Astrocyte (in vitro differentiated cells and primary cell): Measurements from ENCODE around the gene SCIN.

Experiments
- CTCF ChIP-seq: IDR thresholded peaks from 2 replicates; pipeline ENCODE4 v1.5.1; 2011; ENCODE audit warnings: low read depth, mild to moderate bottlenecking, inconsistent platforms, low read length, moderate library complexity; ENCODE audit not compliant: insufficient read depth
- EZH2 ChIP-seq: IDR thresholded peaks from 2 replicates; pipeline ENCODE4 v1.6.1; 2012; ENCODE audit warnings: mild to moderate bottlenecking, low read length, inconsistent platforms; ENCODE audit not compliant: insufficient read depth

DNA sequence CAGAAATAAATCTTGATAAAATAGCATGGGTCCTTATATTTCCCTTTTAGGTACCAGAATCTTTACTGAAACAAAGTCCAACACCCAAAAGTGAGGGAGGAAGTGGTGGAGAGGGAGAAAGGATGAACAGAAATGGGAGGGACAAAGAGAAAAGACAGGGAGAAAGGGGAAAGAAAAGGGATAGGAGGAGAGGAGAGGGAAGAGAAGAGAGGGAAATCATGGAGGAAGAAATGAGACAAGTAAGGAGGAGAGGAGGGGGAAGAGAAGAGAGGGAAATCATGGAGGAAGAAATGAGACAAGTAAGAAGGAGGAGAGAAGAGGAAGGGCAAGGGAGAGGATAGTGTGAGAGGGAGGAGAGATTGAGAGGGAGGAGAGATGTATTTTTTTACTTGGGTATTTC is 66.8 kb downstream of the SCIN start:
- no peak for TF ChIP-seq CTCF
- no peak for TF ChIP-seq EZH2
